ENCODE results near the gene ADCY7.
A peak's percentile ranks its signal among the peaks of the same experiment; 100 is the strongest.

The ADCY7 gene

GRCh38 chr16:50266337-50267091, at the start of gene ADCY7:
TSS of gene ADCY7 (plus strand) at chr16:50266551. CDS start at chr16:50288180, 21,629 bp downstream.
- no peak for TF ChIP-seq CTCF (IDR thresholded peaks at IDR 0.05; ENCODE audit: extremely low read depth, missing control alignments)
- peak; percentile 77 for DNase-seq (ENCODE audit: low spot score)

DNA sequence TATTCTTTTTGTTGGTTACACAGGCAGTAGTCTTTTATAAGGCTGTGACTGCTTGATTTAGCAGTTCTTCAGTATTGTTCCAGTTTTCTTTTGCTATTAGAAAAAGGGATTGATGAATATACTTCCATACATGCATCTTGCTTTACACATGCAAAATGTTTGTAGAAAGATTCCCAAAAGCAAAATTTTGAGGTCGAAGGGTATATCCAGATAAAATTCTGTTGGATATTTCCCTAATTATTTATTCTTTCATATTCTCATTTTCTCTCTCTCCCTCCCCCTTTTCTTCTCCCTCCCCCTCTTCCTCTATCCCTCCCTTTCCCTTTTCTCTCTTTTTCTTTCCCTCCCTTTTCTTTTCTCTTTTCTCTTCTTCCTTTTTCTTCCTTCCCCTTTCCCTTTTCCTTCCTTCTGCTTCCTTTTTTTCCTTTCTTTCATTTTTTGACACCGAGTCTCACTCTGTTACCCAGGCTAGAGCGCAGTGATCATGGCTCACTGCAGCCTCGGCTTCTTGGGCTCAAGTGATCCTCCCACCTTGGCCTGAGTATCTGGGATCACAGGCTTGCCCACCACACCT, 46.9 kb upstream of the ADCY7 start:
- TF ChIP-seq CTCF (IDR thresholded peaks at IDR 0.05; ENCODE audit: extremely low read depth, missing control alignments), result no peak
- DNase-seq (ENCODE audit: low spot score), result no peak

DNA sequence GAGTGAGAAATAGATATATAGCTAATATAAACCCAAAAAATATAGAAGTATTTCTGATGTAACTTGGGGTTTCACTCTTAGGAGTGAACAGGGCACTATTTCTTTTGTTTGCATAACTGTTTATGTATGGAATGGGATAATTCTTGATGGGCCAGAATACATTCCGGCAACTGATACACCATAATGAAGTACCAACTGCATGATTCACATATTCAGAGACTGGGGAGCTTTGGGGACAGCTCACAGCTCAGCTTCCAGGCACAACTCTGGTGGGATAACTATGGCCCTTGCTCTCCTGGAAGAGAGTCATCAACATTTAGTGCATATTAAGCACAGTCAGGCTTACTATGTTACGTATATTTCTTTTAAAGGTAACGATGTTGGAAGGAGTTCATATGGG, 42.1 kb upstream of the ADCY7 start:
- TF ChIP-seq CTCF (IDR thresholded peaks at IDR 0.05; ENCODE audit: extremely low read depth, missing control alignments), result no peak
- DNase-seq (ENCODE audit: low spot score), result no peak

- no peak for DNase-seq (ENCODE audit: low spot score)
- TF ChIP-seq CTCF (IDR thresholded peaks at IDR 0.05; ENCODE audit: extremely low read depth, missing control alignments), result no peak
These were observed 39.2 kb upstream of the ADCY7 start for GRCh38 chr16:50227120-50227519.

- DNase-seq (ENCODE audit: low spot score), result no peak
- TF ChIP-seq CTCF (IDR thresholded peaks at IDR 0.05; ENCODE audit: extremely low read depth, missing control alignments), result no peak
These were observed 38.7 kb upstream of the ADCY7 start for GRCh38 chr16:50227665-50228064.

GRCh38 chr16:50228364-50228868, 37.9 kb upstream of the ADCY7 start:
- DNase-seq (ENCODE audit: low spot score), result no peak
- no peak for TF ChIP-seq CTCF (IDR thresholded peaks at IDR 0.05; ENCODE audit: extremely low read depth, missing control alignments)

DNA sequence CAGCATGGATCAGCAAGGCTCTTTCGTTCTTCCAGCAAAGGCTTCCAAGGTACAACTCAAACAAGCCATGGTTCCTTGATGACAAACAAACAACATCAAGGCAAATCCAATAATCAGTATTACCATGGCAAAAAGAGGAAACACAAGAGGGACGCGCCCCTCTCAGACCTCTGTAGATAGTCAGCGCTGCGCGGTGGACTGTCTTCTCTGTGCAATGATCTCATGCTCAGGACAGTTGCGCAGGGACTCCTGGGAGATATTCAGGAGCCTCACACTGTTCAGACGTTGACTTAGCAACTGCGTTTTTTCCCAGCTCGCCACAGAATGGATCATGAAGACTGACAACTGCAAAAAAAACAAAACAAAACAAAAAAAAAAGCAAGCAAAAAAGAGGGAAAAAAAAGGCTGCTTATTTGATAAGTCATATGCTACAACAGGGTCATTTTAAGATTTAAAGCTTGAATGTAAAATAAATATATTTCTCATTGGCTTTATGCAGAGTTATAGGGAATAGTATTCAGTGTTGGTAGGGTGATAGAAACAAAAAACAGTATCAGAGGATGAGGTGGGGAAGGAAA, 37.1 kb upstream of the ADCY7 start:
- no peak for TF ChIP-seq CTCF (IDR thresholded peaks at IDR 0.05; ENCODE audit: extremely low read depth, missing control alignments)
- DNase-seq (ENCODE audit: low spot score), result no peak

All from GM20000 (cell line).